HTR-8/SVneo (cell line): ENCODE measurements around the gene ZNF584.
"Not testable (repeated sequence)": the region's sequence is repeated elsewhere in the genome, so short reads cannot be mapped to it uniquely, and the experiment has no call there.

Experiments
- DNase-seq: peaks from one replicate; pipeline ENCODE4 v3.0.0; 2011; ENCODE audit warnings: low spot score, mixed read lengths; ENCODE audit not compliant: insufficient read length
- FAIRE-seq: peaks from 2 replicates; lab custom pipeline; 2011; peaks lifted over from hg19 to GRCh38; lab: Jason Lieb, UNC

The ZNF584 gene

DNA sequence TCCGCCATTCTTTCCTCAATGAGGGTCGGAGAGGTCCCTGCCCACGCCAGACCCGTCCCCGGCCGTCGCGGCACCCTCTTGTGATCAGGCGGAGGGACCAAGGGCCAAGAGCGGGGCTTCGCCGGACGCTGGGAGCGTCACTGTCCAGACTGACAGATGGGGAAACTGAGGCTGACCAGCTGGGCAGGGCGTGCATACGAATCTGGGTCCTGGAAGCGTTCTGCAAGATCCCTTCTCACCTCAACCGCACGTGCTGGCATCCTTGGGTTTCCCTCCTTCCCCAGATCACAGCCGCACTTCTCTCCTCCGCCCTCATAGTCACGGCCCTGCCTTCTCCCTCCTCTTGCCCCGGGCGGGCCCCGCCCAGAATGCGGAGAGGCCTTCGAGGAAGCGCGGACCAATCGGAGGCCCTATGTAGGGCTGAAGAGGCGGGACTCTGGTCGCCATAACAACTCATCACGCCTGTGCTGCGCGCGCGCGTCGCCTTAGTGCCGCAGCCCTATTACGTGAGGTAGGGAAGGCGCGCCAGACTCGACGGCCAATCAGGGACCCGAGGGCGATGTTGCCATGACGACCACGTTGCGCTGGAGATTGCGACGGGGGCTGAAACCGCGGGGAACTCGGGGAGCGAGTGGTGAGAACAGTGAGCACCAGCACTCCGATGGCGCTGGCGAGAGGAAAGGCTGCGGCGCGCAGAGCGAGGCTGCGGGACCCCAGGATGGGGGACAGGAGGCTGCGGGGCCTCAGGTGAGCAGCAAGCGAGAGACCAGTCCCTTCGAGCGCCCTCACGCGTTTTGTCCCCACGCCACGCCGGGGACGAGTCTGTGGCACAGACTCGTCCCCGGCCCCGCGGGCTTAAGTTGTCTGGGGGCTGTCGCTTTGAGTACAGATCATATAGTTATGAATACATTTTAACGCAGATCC lies 7.3 kb upstream of the ZNF584 start:
- DNase-seq (peak; percentile 97), FAIRE-seq (peak; percentile 97)

DNA sequence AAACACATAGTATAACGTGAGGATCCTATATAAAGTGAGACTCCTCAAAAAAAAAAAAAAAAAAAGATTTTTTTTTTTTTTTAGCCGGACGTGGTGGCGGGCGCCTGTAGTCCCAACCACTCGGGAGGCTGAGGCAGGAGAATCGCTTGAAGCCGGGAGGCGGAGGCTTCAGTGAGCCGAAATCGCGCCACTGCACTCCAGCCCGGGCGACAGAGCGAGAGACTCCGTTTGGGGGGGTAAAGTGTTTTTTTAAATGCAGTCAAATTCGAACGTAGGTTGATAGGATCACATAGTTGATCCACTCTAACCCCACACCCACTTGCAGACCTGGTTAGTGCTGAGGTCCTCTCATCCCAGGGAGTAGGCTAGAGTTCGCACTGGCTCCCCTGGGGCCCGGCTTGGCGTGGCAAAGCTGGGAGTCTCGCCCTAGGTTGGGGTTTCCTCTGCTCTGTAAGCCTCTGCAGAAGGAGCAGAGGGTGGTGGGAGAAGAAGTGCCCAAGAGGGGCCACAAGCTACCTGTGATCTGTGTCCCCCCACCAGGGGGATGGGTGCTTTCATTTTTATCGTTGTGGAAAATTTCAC lies 6.5 kb upstream of the ZNF584 start:
- FAIRE-seq (no peak), DNase-seq (no peak)

DNA sequence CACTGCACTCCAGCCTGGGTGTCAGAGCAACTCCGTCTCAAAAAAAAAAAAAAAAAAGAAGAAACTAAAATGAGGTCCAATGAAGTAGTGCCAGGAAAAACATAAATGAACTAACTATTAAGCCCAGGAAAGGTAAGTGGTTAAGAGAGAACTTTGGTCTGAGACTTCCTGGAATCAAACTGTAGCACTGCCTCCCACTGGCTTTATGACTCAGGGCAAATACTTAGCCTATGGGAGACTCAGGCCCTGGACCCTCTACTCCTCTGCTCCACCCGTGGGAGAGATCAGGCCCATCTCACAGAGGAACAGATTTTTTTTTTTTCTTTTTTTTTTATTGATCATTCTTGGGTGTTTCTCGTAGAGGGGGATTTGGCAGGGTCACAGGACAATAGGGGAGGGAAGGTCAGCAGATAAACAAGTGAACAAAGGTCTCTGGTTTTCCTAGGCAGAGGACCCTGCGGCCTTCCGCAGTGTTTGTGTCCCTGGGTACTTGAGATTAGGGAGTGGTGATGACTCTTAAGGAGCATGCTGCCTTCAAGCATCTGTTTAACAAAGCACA lies 4.5 kb upstream of the ZNF584 start:
- not testable (repeated sequence) for DNase-seq, FAIRE-seq

DNA sequence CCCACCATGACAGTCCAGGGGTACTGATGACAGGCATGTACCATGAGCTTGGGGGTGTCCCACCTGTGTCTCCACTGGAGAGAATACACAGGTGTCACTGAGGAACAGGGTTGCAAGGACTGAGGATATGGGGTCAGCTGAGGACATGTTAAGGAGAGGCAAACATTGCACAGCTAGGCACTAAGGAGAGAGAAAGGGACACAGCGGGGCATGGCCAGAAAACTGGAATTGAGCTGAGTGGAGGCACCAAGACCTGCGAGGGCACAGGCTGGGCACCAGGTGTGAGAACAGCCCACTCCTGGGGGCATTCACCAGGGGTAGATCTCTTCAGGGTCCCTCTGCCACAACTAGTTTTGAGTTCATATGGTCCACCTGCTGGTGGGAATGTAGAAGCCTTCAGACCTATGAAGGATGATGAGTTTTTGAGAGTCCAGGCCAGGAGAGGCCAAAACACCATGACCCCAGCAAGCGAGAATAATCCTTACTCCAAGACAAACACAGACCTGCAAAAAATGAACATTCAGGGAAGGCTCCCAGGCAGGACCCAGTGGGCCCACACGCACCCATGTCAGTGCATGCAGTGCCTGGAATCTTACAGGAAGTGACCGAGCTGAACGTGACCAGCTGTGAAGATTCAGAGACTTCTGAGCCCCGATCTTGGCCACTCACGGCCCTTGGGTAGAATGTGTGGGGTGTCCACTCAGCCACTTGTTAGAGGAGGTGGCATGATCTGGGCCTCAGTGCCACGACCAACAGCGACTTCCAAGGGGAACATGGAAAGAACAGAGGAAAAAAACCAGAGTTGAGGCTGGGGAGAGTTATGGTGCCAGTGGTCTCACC lies 1.4 kb upstream of the ZNF584 start:
- DNase-seq (no peak), FAIRE-seq (no peak)

DNA sequence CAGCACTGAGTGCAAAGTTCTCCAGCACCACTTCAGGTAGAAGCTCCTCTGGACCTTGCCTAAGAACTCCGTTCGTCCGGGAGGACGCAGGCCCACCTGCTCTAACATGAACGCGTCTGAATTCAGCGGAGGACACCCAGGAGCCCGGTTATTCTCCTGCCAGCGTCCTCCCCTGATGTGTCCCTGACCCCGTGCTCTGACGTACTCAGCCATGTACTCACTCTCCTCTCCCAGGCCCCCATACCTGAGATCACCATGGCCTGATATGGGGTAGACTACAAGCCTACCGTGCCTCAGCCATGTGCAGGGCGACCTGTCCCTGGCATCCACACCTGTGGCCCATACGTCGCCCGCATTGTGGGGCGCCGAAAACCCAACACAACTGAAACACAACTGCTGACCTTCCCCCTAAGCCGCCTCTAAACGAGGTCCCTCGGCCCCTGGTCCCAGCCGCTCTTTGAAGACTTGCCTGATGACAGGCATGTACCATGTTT lies 744 bp upstream of the ZNF584 start:
- FAIRE-seq (no peak), DNase-seq (no peak)

DNA sequence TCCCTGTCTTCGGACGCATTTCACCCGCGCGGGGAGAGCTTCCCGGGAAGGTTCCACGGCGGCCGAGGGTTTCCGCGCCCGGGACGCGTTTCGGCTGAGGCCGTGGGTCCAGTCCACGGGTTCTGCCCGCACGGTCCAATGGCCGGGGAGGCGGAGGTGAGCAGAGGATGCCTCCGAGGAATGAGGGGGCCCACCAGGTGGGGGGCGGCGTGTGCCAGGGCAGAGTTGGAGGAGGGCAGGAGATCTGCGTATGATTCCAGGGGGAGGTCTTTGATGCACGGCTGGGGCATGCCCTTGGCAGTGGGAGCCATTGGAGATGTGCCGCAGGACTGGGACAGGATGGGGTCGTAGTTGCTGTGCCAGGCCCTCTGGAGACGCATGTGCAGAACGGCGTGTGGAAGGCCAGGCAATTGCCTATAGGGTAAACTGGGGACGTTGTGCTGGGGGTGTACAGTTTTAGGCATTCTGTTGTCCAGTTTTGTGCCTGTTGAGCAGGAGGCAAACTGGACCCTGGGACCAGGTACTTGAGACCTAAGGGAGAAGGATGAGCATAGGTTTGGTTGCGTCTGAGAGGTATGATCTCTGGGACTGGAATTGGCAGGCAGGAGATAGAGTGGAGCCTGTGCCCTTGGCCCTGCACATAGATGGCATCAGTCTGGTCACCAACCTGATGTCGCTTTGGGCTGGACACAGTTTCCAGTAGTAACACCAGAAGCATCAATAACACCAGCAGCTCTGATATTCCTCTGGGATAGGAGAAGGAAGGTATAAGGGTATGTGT lies 751 bp downstream of the ZNF584 start:
- DNase-seq (no peak), FAIRE-seq (no peak)

DNA sequence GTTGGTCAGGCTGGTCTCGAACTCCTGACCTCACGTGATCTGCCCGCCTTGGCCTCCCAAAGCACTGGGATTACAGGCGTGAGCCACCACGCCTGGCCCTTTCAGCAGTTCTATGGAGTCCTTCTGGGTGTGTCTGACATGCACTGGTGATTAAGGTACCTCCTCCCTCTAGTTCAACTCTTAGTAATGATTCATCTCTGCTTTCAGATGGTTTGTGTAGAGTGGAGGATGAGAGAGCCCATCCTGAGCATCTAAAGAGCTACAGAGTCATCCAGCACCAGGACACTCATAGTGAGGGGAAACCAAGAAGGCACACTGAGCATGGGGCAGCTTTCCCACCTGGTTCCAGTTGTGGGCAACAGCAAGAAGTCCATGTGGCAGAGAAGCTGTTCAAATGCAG lies 8.2 kb downstream of the ZNF584 start:
- FAIRE-seq, result no peak
- no peak for DNase-seq

DNA sequence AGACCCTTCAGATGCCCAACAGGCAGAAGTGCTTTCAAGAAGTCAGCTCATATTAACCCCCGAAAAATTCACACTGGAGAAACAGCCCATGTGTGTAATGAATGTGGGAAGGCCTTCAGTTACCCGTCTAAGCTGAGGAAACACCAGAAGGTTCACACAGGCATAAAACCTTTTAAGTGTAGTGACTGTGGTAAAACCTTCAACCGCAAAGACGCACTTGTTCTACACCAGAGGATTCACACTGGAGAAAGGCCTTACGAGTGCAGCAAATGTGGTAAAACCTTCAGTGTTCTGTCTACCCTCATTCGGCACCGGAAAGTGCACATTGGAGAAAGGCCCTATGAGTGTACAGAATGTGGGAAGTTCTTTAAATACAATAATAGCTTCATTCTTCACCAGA lies 8.6 kb downstream of the ZNF584 start:
- no peak for FAIRE-seq

DNA sequence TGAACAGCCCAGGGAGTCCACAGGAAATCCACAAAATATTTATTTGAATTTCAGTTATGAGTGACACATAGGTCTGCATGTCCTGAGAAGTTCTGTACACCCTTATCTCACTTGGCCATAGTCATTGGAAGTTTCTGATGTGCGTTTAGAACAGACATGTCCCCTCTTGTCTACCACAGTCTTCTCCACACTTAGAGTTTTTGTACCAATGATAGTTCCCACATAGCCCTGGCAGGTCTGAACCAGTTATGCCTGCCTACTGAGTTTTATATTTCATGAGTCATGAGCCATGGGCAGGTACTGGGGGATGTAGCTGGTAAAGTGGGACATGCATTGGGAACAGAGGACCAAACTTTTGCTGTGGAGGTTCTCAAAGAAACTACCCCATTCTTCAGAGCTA lies 20.2 kb downstream of the ZNF584 start:
- FAIRE-seq (no peak), DNase-seq (no peak)

More for the DNA sequence above, 8.6 kb downstream of the ZNF584 start:
- DNase-seq, result no peak

DNA sequence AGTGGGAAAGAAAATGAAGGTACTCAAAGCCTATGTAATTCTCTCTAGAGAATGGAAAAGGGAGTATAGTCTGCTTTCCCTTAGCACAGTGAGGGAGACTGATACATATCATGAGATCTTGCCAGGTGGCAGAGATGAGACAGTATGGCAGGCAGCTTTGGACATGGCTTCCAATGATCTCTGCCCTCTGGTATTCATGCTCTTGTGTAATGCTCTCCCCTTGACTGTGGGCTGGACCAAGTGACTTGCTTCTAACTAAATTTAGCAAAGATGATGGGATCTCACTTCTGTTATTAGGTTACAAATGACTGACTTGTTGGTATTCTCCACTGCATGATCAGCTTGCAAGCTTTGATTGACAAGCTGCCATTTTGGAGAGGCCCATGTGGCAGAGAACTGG lies 21.3 kb downstream of the ZNF584 start:
- DNase-seq (no peak), FAIRE-seq (no peak)

DNA sequence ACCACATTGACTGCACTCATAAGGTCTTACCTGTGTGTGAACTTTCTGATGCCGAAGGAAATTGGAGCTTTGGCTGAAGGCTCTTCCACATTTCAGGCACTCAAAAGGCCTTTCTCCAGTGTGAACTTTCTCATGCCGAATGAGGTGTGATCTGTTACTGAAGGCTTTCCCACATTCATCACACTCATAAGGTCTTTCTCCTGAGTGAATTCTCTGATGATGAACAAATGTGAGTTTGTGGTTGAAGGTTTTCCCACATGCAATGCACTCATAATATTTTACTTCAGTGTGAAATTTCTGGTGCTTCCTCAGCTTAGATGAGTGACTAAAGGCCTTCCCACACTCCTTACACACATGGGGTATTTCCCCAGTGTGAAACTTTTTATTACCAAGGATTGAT lies 25.8 kb downstream of the ZNF584 start:
- FAIRE-seq, result no peak
- no peak for DNase-seq

DNA sequence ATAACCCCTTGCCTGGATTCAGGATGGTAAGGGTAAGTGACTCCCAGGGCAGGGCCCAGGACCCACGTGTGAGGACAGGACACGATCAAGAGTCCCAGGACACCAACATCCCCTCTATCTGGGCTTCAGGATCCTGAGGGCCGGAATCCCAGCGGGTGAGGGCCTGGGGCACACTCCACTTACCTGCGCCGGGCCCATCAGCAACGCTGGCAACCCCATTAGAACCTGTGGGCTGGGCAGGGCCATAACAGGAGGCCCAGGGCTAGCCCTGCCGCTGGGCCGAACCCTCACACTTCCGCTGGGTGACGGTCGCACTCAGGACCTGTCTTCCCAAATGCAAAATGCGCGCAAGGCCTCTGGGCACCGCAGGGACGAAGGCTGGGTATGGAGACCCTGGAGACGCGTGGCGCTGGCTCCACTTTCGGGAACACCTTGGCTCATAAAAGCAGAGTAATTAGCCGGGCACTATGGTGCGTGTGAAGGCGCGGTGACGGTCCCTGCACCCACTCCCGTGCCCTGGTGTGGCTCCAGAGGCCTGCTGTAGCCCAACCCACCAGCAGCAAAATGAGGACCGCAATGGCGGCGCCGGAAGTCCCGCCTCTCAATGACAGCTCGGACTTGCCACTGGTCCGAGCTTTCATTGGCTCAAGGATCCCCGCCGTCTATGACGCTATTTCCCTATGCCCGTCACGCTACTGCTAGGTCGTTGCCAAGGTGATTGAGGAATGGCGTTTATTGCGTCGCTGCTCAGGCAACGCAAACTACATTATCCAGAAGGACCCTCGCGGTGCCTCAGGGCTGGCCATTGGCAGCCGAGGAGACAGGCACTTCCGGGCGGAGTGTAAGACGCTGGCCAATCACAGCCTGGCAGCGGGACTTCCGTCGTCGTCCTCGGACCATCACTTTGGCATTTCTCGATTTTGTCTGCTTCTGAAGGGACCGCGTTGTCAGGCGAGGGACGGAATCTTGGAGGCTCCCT lies 31.4 kb downstream of the ZNF584 start, which contains the start of gene ZNF132:
Gene ZNF132 (minus strand): TSS at position 578 of the 979 bp plus-strand sequence. CDS start 332 bp downstream, at position 246.
- peak; percentile 96 for DNase-seq
- FAIRE-seq, result peak; percentile 98

DNA sequence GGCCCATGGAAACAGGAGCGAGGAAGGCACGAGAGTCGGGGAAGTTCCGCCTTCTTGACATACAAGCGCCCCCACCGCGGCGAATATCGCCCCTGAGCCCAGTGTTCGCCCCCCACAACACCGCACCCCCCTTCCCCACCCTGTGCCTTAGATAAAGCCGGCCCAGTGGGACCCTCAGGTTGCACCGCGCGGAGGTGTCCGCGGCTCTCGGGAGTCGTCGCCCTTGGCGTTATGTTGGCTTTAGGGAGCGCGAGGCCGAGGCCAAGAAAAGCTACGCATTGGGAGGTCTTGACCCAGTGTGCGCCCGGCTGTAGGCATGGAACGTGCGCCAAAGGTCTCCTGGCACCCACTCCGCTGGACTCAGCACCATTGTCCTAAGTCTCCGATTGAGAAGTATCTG lies 32.1 kb downstream of the ZNF584 start:
- FAIRE-seq (no peak), DNase-seq (no peak)

DNA sequence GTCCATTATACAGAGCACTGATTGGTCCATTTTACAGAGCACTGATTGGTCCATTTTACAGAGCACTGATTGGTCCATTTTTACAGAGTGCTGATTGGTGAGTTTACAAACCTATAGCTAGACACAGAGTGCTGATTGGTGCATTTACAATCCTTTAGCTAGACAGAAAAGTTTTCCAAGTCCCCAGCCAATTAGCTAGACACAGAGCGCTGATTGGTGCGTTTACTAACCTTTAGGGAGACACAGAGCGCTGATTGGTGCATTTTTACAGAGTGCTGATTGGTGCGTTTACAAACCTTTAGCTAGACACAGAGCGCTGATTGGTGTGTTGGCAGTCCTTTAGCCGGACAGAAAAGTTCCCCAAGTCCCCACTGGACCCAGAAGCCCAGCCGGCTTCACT lies 34.5 kb downstream of the ZNF584 start:
- not testable (repeated sequence) for DNase-seq, FAIRE-seq

DNA sequence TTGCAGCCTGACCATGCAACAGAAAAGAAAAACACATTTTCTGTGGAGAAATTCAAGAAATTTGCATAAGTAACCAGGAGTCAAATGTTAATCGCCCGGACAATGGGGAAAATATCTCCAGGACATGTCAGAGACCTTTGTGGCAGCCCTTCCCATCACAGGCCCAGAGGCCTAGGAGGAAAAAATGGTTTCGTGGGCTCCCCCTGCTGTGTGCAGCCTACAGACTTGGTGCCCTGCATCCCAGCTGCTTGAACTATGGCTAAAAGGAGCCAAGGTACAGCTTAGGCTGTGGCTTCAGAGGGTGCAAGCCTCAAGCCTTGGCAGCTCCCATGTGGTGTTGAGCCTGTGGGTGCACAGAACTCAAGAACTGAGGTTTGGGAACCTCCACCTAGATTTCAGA lies 40.4 kb downstream of the ZNF584 start:
- FAIRE-seq, DNase-seq: not testable (repeated sequence)

DNA sequence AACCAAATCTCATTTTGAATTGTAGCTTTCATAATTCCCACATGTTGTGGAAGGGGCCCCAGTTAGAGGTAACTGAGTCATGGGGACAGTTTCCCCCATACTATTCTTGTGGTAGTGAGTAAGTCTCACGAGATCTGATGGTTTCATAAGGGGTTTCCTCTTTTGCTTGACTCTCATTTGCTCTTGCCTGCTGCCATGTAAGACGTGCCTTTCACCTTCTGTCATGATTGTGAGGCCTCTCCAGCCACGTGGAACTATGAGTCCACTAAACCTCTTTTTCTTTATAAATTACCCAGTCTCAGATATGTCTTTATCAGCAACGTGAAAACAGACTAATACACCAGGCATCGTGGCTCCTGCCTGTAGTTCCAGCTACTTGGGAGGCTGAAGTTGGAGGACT lies 41.5 kb downstream of the ZNF584 start:
- not testable (repeated sequence) for DNase-seq, FAIRE-seq

DNA sequence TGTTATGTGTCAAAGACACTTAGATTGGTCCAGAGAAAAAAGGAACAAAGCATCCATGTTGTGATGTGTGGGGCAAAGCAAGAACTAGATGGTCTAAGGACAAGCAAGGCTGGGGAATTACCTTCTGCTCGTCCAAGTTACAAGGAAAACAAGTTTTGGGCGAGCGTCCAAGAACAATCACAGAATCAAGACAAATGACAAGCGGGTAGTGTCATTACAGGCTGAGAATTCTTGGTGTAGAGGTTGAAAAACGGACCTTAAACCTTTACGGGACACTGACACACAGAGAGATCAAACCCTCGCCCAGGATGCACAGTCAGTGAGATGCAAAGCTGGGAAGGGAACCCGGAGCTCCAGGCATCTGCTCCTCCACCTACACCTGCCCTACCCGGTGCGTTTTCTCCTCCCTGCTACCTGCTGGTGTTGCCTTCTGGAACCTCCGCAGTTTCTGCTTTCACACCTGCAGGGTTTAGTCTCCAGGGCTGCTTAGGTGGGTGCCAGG lies 42.5 kb downstream of the ZNF584 start:
- FAIRE-seq (no peak), DNase-seq (no peak)
